Ishikawa (cell line): ENCODE results near the gene TEAD4.

ENCODE experiments used
- CEBPB ChIP-seq: IDR thresholded peaks from 2 replicates; pipeline ENCODE4 v1.6.1; 2012
- CREB1 ChIP-seq: IDR thresholded peaks from 2 replicates; pipeline ENCODE4 v1.6.1; 2012; ENCODE audit warnings: low read depth
- EGR1 ChIP-seq: IDR thresholded peaks from 2 replicates; pipeline ENCODE4 v1.6.1; 2012
- EP300 ChIP-seq: IDR thresholded peaks from 2 replicates; pipeline ENCODE4 v1.6.1; 2012; ENCODE audit warnings: borderline replicate concordance
- FOXM1 ChIP-seq: IDR thresholded peaks from 2 replicates; pipeline ENCODE4 v1.6.1; 2012; ENCODE audit warnings: low read depth, borderline replicate concordance
- NFIC ChIP-seq: IDR thresholded peaks from 2 replicates; pipeline ENCODE4 v1.6.1; 2012
- RAD21 ChIP-seq: IDR thresholded peaks from 2 replicates; pipeline ENCODE4 v1.6.1; 2012; ENCODE audit warnings: low read depth
- TAF1 ChIP-seq: IDR thresholded peaks from 2 replicates; pipeline ENCODE4 v1.6.1; 2012; ENCODE audit warnings: low read depth, mild to moderate bottlenecking
- TCF12 ChIP-seq: IDR thresholded peaks from 2 replicates; pipeline ENCODE4 v1.6.1; 2012; ENCODE audit warnings: low read depth
- TEAD4 ChIP-seq: IDR thresholded peaks from 2 replicates; pipeline ENCODE4 v1.6.1; 2012
- YY1 ChIP-seq: IDR thresholded peaks from 2 replicates; pipeline ENCODE4 v1.6.1; 2012; ENCODE audit warnings: low read depth
- ZBTB7A ChIP-seq: IDR thresholded peaks from 2 replicates; pipeline ENCODE4 v1.6.1; 2012; ENCODE audit warnings: low read depth
- TF ChIP-seq, protein P1 (sequence below): IDR thresholded peaks from 2 replicates; pipeline ENCODE4 v1.6.1; 2012; ENCODE audit warnings: low read depth, mild to moderate bottlenecking
- TF ChIP-seq, protein P2 (sequence below): IDR thresholded peaks from 2 replicates; pipeline ENCODE4 v1.6.1; 2012
- TF ChIP-seq, protein P3 (sequence below): IDR thresholded peaks from 2 replicates; pipeline ENCODE4 v1.6.1; 2012

Gene TEAD4

GRCh38 chr12:3073438-3074250, 114.4 kb downstream of the TEAD4 start:
- TF ChIP-seq RAD21, result peak; percentile 92
- TF ChIP-seq, protein P1, sequence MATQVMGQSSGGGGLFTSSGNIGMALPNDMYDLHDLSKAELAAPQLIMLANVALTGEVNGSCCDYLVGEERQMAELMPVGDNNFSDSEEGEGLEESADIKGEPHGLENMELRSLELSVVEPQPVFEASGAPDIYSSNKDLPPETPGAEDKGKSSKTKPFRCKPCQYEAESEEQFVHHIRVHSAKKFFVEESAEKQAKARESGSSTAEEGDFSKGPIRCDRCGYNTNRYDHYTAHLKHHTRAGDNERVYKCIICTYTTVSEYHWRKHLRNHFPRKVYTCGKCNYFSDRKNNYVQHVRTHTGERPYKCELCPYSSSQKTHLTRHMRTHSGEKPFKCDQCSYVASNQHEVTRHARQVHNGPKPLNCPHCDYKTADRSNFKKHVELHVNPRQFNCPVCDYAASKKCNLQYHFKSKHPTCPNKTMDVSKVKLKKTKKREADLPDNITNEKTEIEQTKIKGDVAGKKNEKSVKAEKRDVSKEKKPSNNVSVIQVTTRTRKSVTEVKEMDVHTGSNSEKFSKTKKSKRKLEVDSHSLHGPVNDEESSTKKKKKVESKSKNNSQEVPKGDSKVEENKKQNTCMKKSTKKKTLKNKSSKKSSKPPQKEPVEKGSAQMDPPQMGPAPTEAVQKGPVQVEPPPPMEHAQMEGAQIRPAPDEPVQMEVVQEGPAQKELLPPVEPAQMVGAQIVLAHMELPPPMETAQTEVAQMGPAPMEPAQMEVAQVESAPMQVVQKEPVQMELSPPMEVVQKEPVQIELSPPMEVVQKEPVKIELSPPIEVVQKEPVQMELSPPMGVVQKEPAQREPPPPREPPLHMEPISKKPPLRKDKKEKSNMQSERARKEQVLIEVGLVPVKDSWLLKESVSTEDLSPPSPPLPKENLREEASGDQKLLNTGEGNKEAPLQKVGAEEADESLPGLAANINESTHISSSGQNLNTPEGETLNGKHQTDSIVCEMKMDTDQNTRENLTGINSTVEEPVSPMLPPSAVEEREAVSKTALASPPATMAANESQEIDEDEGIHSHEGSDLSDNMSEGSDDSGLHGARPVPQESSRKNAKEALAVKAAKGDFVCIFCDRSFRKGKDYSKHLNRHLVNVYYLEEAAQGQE, result no peak
- TF ChIP-seq YY1, result peak; percentile 65
- TF ChIP-seq TCF12, result no peak
- TF ChIP-seq, protein P2, sequence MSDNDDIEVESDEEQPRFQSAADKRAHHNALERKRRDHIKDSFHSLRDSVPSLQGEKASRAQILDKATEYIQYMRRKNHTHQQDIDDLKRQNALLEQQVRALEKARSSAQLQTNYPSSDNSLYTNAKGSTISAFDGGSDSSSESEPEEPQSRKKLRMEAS, result peak; percentile 41; the same call in 1 of the 2 replicates

- no peak for TF ChIP-seq TCF12
- TF ChIP-seq YY1, result no peak
- TF ChIP-seq, protein P1, result no peak
- TF ChIP-seq, protein P2, result no peak
- TF ChIP-seq NFIC, result no peak
- TF ChIP-seq CEBPB, result no peak
- TF ChIP-seq, protein P3, sequence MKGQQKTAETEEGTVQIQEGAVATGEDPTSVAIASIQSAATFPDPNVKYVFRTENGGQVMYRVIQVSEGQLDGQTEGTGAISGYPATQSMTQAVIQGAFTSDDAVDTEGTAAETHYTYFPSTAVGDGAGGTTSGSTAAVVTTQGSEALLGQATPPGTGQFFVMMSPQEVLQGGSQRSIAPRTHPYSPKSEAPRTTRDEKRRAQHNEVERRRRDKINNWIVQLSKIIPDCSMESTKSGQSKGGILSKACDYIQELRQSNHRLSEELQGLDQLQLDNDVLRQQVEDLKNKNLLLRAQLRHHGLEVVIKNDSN, result no peak
- no peak for TF ChIP-seq TAF1
- no peak for TF ChIP-seq CREB1
- TF ChIP-seq FOXM1, result no peak
- TF ChIP-seq ZBTB7A, result no peak
- TF ChIP-seq RAD21, result no peak
- TF ChIP-seq EP300, result no peak
- no peak for TF ChIP-seq EGR1
- TF ChIP-seq TEAD4, result no peak
Observed at GRCh38 chr12:3075315-3075714, 116.1 kb downstream of the TEAD4 start.

DNA sequence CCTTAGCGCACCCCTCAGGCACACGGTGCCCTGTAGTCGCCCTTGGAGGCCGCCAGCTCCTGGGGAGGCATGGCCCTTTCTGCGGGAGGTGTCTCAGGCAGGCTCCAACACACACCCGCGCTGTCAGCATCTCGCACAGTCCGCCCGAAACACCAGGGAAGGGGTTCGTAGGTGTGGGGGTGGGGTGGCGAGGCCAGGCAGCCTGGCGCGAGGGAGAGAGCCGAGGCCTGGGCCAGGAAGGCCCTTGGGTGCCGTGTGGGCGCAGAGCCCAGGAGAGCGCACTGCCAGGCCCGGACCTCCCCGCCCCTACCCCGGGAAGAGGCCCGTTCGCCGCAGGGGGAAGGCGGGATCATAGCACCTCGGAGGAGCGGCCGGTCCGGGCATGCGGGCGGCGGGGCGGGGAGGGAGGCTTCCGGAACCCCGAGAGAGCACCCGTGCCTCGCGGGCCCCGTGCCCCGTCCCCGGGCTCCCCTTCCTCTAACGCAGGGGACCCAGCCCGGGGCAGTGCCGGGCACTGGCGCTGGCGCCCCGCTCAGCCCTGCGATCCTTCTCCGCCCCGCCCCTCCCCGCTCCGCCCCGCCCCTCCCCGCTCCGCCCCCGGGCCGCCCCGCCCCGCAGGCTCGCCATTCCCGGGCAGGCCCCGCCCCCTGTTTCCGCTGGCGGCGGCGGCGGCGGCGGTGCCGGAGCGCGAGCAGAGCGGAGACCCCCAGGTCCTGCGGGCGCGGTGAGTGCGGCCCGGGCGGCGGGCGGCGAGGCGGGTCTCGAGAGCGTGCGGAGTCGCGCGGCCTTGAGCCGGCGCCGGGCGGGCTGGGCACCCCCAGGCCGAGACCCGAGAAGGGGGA, 117.8 kb downstream of the TEAD4 start, which contains the start of gene TSPAN9:
Gene TSPAN9, plus strand, starts transcription at position 650 of the 842 bp plus-strand sequence. CDS start 123,815 bp downstream, outside the sequence.
- TF ChIP-seq YY1 (no peak), TAF1 (peak; percentile 61), NFIC (peak; percentile 41; the same call in 1 of the 2 replicates), CREB1 (no peak), EGR1 (no peak), TEAD4 (no peak), TCF12 (0 out of 2 replicates have a peak, but pooled peaks have one; percentile 16), FOXM1 (no peak), CEBPB (no peak), EP300 (no peak), ZBTB7A (peak; percentile 79), RAD21 (no peak)
- TF ChIP-seq, protein P2, result peak; percentile 62; the same call in 1 of the 2 replicates
- TF ChIP-seq, protein P3, result no peak
- TF ChIP-seq, protein P1, result no peak
